Tibial artery (tissue), 4 donors: ENCODE results near the gene RAD51B.

ENCODE experiments used
- DNase-seq, 2 donors: peaks; one replicate each; pipeline ENCODE4 v3.0.0-alpha.2; 2019
- H3K27ac ChIP-seq, 2 donors: fragments of 200-600 bp; sonication (generic) in 1 of 2; 1 replicate in 1 of 2; 2 replicates in 1 of 2; pipeline ENCODE4 v1.5.1; 2018 to 2019; ENCODE audit warnings: mild to moderate bottlenecking in 1 of 2
- H3K27me3 ChIP-seq, 2 donors: fragments of 200-600 bp; sonication (generic) in 1 of 2; one replicate each; pipeline versions ENCODE4 v1.5.1 to v1.6.0; 2016 to 2019
- H3K36me3 ChIP-seq, 3 donors: fragments of 200-600 bp; sonication (generic) in 2 of 3; one replicate each; pipeline ENCODE4 v1.5.1; 2016 to 2019; ENCODE audit warnings: mild to moderate bottlenecking in 2 of 3
- H3K4me1 ChIP-seq, 4 donors: fragments of 200-600 bp; sonication (generic) in 2 of 4; 1 replicate in 3 of 4; 2 replicates in 1 of 4; pipeline ENCODE4 v1.5.1; 2016 to 2019
- H3K4me3 ChIP-seq, 2 donors: fragments of 200-600 bp; sonication (generic) in 1 of 2; 1 replicate in 1 of 2; 2 replicates in 1 of 2; pipeline ENCODE4 v1.5.1; 2018 to 2019; ENCODE audit warnings: mild to moderate bottlenecking in 2 of 2
- H3K9me3 ChIP-seq, 3 donors: fragments of 200-600 bp; sonication (generic) in 1 of 3; one replicate each; pipeline ENCODE4 v1.5.1; 2016 to 2019
- intact Hi-C: fragments of 100-400 bp; cut with DNase I; formaldehyde crosslinking; loops from one replicate; pipeline ENCODE4 v1.15.0; 2023; ENCODE audit warnings: low total_unique reads
- TF ChIP-seq, protein P1 (sequence below), 2 experiments: fragments of 200-600 bp in 1 of 2; fragments of 450-650 bp in 1 of 2; IDR thresholded peaks; one replicate each; pipeline ENCODE4 v1.5.1; 2017 to 2019; ENCODE audit warnings: antibody characterized with exemption in 2 of 2, mild to moderate bottlenecking in 1 of 2, moderate library complexity in 1 of 2

The RAD51B gene

DNA sequence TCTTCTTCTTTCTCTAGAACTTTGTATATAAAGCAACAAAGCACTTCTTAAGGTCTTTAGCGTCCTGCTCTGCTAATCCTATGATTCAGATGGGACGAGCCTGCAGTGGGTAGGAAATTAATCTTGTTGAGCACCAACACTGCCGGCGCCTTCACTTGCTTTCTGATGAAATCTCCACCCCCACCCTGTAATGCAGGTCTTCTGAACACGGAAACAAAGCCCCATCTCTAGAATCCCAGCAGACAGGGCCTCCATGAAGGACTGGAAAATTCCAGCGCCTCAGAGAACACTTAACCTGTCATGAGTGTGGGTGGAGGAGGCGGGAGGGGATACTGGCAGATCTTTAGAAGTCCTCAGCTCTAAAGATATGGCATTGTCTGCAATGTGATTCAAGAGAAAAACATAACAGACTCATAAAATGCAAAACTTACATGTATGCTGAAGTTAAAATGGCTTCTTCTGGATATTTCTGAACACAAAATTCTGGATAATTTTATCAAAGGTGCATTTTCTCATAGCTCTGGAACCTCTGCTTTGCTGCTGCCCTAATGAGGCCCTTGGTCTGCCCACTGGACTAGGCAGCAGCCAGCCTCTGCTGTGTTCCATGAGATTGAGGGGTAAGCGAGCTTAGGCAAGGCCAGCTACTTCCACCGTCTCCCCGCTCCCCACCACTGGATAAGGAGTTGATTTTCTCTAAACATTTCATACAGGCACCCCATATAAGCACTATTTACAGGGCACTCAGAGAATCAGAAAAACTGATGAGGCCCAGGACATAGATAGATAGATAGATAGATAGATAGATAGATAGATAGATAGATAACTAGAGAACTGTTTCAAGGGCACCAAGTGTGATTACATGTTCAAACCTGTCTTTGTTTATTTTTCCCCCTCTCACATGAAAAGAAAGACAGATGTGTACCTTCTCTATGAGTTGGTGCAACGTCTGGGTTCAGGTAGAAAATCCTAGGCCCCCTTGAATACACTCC is 930.2 kb downstream of the RAD51B start:
- intact Hi-C loops: no loop called here
- TF ChIP-seq, protein P1, sequence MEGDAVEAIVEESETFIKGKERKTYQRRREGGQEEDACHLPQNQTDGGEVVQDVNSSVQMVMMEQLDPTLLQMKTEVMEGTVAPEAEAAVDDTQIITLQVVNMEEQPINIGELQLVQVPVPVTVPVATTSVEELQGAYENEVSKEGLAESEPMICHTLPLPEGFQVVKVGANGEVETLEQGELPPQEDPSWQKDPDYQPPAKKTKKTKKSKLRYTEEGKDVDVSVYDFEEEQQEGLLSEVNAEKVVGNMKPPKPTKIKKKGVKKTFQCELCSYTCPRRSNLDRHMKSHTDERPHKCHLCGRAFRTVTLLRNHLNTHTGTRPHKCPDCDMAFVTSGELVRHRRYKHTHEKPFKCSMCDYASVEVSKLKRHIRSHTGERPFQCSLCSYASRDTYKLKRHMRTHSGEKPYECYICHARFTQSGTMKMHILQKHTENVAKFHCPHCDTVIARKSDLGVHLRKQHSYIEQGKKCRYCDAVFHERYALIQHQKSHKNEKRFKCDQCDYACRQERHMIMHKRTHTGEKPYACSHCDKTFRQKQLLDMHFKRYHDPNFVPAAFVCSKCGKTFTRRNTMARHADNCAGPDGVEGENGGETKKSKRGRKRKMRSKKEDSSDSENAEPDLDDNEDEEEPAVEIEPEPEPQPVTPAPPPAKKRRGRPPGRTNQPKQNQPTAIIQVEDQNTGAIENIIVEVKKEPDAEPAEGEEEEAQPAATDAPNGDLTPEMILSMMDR (IDR thresholded peaks at IDR 0.05): no peak
- H3K36me3 ChIP-seq: no peaks in the 10 kb centered on the region
- H3K4me1 ChIP-seq: peaks cover 0 to 6% (median 2%) of the 10 kb centered on the region in 4 donors
- H3K9me3 ChIP-seq: no peaks in the 10 kb centered on the region
- H3K27me3 ChIP-seq: no peaks in the 10 kb centered on the region
- H3K4me3 ChIP-seq: no peak overlapping the region
- H3K27ac ChIP-seq: no peak overlapping the region
- no peak for DNase-seq

DNA sequence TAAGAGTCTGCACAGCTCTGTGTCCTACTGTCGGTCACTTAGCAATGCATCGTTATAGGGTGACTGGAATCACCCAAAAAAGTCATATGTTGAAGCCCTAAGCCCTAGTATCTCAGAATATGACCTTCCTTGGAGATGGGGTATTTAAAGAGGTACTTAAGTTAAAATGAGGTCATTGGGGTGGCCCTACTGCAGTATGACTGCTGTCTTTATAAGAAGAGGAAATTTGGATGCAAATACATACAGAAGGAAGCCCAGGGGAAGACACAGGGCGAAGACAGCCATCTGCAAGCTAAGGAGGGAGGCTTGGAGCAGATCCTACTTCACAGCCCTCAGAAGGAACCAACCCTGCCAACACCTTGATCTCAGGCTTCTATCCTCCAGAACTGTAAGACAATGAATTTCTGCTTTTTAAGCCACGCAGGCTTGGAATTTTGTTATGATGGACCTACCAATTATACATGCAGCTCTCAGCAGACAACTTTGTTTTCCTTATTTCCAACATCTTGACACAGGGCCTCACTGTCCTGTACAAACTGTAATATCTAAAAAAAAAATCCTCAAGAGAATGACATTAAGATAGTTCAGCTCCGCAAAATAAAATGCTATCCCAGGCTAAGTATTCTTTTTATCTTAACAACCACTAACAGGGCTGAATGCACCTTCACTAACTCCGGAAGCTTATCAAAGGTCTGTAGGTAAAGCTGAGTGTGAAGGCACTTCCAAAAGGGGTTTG is 932.9 kb downstream of the RAD51B start:
- Histone ChIP-seq H3K4me3 (no peak overlapping the region), H3K27me3 (no peaks in the 10 kb centered on the region), H3K4me1 (peaks cover 0 to 3% (median 0%) of the 10 kb centered on the region in 4 donors), H3K36me3 (no peaks in the 10 kb centered on the region), H3K27ac (no peak overlapping the region), H3K9me3 (no peaks in the 10 kb centered on the region)
- no peak for DNase-seq
- TF ChIP-seq, protein P1 (IDR thresholded peaks at IDR 0.05): no peak
- intact Hi-C loops: no loop called here

DNA sequence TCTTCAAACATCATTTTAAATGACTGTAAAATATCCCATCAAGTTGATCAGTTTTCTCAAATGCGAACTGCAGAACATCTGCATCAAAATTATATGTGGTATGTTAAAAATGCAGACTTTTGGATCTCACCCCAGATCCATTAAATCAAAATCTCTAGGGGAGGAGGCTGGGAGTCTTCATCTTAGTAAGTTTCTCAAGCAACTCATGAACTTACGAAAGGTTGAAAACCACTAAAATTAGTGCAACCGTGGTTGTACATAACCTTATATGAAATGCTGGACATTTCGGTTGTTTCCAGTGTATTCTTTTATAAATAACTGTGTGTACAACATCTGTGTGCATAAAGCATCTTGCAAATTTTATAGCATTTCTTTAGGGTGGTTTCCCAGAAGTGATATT is 934.1 kb downstream of the RAD51B start:
- Histone ChIP-seq H3K4me3 (no peak overlapping the region), H3K27me3 (no peaks in the 10 kb centered on the region), H3K9me3 (no peaks in the 10 kb centered on the region), H3K27ac (no peak overlapping the region), H3K36me3 (no peaks in the 10 kb centered on the region), H3K4me1 (peaks cover 0 to 13% (median 0%) of the 10 kb centered on the region in 4 donors)
- TF ChIP-seq, protein P1 (IDR thresholded peaks at IDR 0.05): no peak
- intact Hi-C loops: no loop called here
- no peak for DNase-seq

DNA sequence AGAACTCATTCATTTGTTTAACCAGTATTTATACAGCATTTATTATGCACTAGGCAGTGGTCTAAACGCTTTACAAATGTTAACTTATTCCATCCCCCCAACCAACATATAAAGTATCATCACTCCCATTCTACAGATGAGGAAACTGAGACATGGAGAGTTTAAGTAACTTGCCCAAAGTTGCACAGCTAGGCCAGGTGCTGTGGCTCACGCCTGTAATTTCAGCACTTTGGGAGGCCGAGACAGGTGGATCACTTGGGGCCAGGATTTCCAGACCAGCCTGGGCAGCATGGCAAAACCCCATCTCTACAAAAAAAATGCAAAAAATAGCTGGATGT is 935.4 kb downstream of the RAD51B start:
- intact Hi-C loops: no loop called here
- TF ChIP-seq, protein P1 (IDR thresholded peaks at IDR 0.05): no peak
- Histone ChIP-seq H3K27me3 (no peaks in the 10 kb centered on the region), H3K27ac (no peak overlapping the region), H3K36me3 (no peaks in the 10 kb centered on the region), H3K4me1 (peaks cover 0 to 13% (median 0%) of the 10 kb centered on the region in 4 donors), H3K9me3 (no peaks in the 10 kb centered on the region), H3K4me3 (no peak overlapping the region)
- no peak for DNase-seq

DNA sequence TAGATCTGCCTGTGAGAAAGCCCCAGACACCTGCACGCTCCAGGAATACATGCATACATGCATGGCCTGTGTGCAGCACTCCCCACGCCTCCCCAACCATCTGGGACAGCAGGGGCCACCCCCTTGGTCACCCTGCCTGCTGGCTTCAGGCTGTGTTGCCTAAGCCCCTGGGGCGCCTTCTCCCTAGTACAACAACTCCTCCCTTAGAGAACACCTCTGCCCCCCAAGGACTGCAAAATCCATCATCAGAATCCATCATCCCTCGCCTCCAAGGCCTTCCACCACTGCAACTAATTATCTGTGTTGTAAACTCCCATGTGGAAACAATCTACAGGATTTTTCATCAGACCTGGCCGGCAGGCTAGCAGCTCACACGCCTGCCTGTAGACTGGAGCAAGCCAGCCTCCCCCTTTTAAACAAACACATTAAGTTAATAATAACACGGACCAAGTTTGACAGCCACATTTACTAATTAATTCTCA is 936.5 kb downstream of the RAD51B start:
- H3K9me3 ChIP-seq: no peaks in the 10 kb centered on the region
- no peaks in the 10 kb centered on the region for H3K27me3 ChIP-seq
- DNase-seq: no peak
- H3K4me1 ChIP-seq: peaks cover 0 to 13% (median 0%) of the 10 kb centered on the region in 4 donors
- TF ChIP-seq, protein P1 (IDR thresholded peaks at IDR 0.05): no peak
- H3K4me3 ChIP-seq: no peak overlapping the region
- intact Hi-C loops: no loop called here
- H3K27ac ChIP-seq: no peak overlapping the region
- no peaks in the 10 kb centered on the region for H3K36me3 ChIP-seq
